CD14-positive monocyte (primary cell): ENCODE measurements around the gene CNPY1. TPM values are rescaled to one million over a fixed set of nuclear protein-coding genes. Genes with fewer than 3 reads are reported as not detected.

Experiments
- DNase-seq, 3 donors: peaks; one replicate each; pipeline ENCODE4 v3.0.0-alpha.2; 2011 to 2022
- H2AFZ ChIP-seq: 2 replicates; pipeline ENCODE4 v1.6.0; 2012; ENCODE audit warnings: mild to moderate bottlenecking, low read depth, low read length, inconsistent platforms; ENCODE audit not compliant: insufficient read depth, poor library complexity, severe bottlenecking
- H3K27ac ChIP-seq, 2 donors: 1 replicate in 1 of 2; 2 replicates in 1 of 2; pipeline ENCODE4 v1.5.1; 2012 to 2013; ENCODE audit warnings: low read length in 2 of 2, control low read depth in 1 of 2, inconsistent platforms in 1 of 2, low read depth in 1 of 2, mild to moderate bottlenecking in 1 of 2
- H3K27me3 ChIP-seq, 2 donors: one replicate each; pipeline versions ENCODE4 v1.6.0 to v1.6.1; 2011 to 2013; ENCODE audit warnings: low read length in 2 of 2; ENCODE audit not compliant: control insufficient read depth in 2 of 2, insufficient read depth in 2 of 2
- H3K36me3 ChIP-seq, 2 donors: replicated peaks in 1 of 2; 1 replicate in 1 of 2; 2 replicates in 1 of 2; pipeline versions ENCODE4 v1.5.1 to v1.6.1; 2012 to 2013; ENCODE audit warnings: low read length in 2 of 2, control low read depth in 1 of 2, inconsistent platforms in 1 of 2, mild to moderate bottlenecking in 1 of 2; ENCODE audit not compliant: insufficient read depth in 2 of 2, control insufficient read depth in 1 of 2
- H3K4me1 ChIP-seq, 2 donors: 1 replicate in 1 of 2; 2 replicates in 1 of 2; pipeline versions ENCODE4 v1.5.1 to v1.6.1; 2012 to 2013; ENCODE audit warnings: low read length in 2 of 2, control low read depth in 1 of 2, inconsistent platforms in 1 of 2, mild to moderate bottlenecking in 1 of 2, moderate library complexity in 1 of 2; ENCODE audit not compliant: insufficient read depth in 2 of 2, control insufficient read depth in 1 of 2
- H3K4me2 ChIP-seq: replicated peaks from 2 replicates; pipeline ENCODE3; 2012; ENCODE audit warnings: low read length, moderate library complexity, mild to moderate bottlenecking; ENCODE audit not compliant: poor library complexity, severe bottlenecking; ENCODE audit errors: extremely low read depth
- H3K4me3 ChIP-seq, 3 experiments: fragments of 200-600 bp in 1 of 3; sonication (generic) in 1 of 3; replicated peaks in 1 of 3; 1 replicate in 2 of 3; 2 replicates in 1 of 3; pipeline ENCODE4 v1.5.1; 2011 to 2013; ENCODE audit warnings: low read length in 3 of 3, mild to moderate bottlenecking in 3 of 3, control low read depth in 2 of 3, low read depth in 2 of 3, inconsistent platforms in 1 of 3, moderate library complexity in 1 of 3
- H3K79me2 ChIP-seq: 2 replicates; pipeline ENCODE4 v1.6.0; 2012; ENCODE audit warnings: mild to moderate bottlenecking, control low read depth, inconsistent platforms, low read length, moderate library complexity; ENCODE audit not compliant: insufficient read depth
- H3K9ac ChIP-seq: 2 replicates; pipeline ENCODE4 v1.6.0; 2017; ENCODE audit warnings: low read length, mild to moderate bottlenecking; ENCODE audit not compliant: insufficient read depth, poor library complexity, severe bottlenecking
- H3K9me3 ChIP-seq, 2 donors: replicated peaks in 1 of 2; 1 replicate in 1 of 2; 2 replicates in 1 of 2; pipeline versions ENCODE4 v1.5.1 to v1.6.1; 2012 to 2013; ENCODE audit warnings: low read length in 2 of 2, control low read depth in 1 of 2; ENCODE audit not compliant: control insufficient read depth in 1 of 2, insufficient read depth in 1 of 2
- H4K20me1 ChIP-seq: 2 replicates; pipeline ENCODE4 v1.6.0; 2012; ENCODE audit warnings: mild to moderate bottlenecking, low read length, control low read depth, moderate library complexity; ENCODE audit not compliant: insufficient read depth
- H3K27ac Mint-ChIP-seq, 7 donors: one replicate each; pipeline ENCODE4 v1.8.0; 2020; ENCODE audit warnings: mild to moderate bottlenecking in 7 of 7, mixed read lengths in 7 of 7, moderate library complexity in 6 of 7, inconsistent platforms in 2 of 7
- H3K27me3 Mint-ChIP-seq, 3 donors: one replicate each; pipeline ENCODE4 v1.8.0; 2021 to 2022; ENCODE audit warnings: low read depth in 3 of 3, mild to moderate bottlenecking in 3 of 3, mixed read lengths in 3 of 3, moderate library complexity in 3 of 3, inconsistent platforms in 1 of 3
- H3K36me3 Mint-ChIP-seq, 2 donors: one replicate each; pipeline ENCODE4 v1.8.0; 2020; ENCODE audit warnings: mixed read lengths in 2 of 2, inconsistent platforms in 1 of 2, mild to moderate bottlenecking in 1 of 2
- H3K4me1 Mint-ChIP-seq: one replicate; pipeline ENCODE4 v1.8.0; 2020; ENCODE audit warnings: mild to moderate bottlenecking, mixed read lengths
- H3K4me3 Mint-ChIP-seq, 2 donors: one replicate each; pipeline ENCODE4 v1.8.0; 2020; ENCODE audit warnings: mild to moderate bottlenecking in 2 of 2, mixed read lengths in 2 of 2, moderate library complexity in 1 of 2
- H3K9me3 Mint-ChIP-seq, 7 donors: one replicate each; pipeline ENCODE4 v1.8.0; 2020 to 2022; ENCODE audit warnings: mixed read lengths in 7 of 7, mild to moderate bottlenecking in 6 of 7, moderate library complexity in 6 of 7, inconsistent platforms in 2 of 7
- CTCF ChIP-seq: fragments of 200-600 bp; IDR thresholded peaks from one replicate; pipeline ENCODE4 v1.8.0; 2022; ENCODE audit warnings: antibody characterized with exemption, mild to moderate bottlenecking
- WGBS: methylation state at CpG from one replicate; pipeline ENCODE4 v1.1.5; 2013; ENCODE audit warnings: missing lambda C conversion rate; ENCODE audit not compliant: insufficient coverage; 5-methylcytosine and 5-hydroxymethylcytosine counted together
- intact Hi-C, 2 donors: fragments of 100-400 bp; cut with micrococcal nuclease; formaldehyde crosslinking; loops; one replicate each; pipeline versions ENCODE4 v1.15.0 to v1.15.1; 2023
- polyA plus RNA-seq, 3 donors: library from polyadenylated mRNA; depleted of rRNA in 1 of 3; unstranded in 2 of 3; stranded (reverse) in 1 of 3; fragments of 300-500 nt in 2 of 3; fragments of >200 nt in 1 of 3; fragmentation: Illumina TruSeq in 2 of 3; gene quantifications; 1 replicate in 2 of 3; 2 replicates in 1 of 3; pipeline ENCODE4 v1.2.3, GENCODE V29; 2012 to 2021

CNPY1 gene
- polyA plus RNA-seq, 3 donors, result not detected

- Mint-ChIP-seq H3K27ac (no peak overlapping the region), H3K27me3 (peaks cover 10 to 37% (median 13%) of the 10 kb centered on the region in 3 donors), H3K4me1 (no peaks in the 10 kb centered on the region), H3K36me3 (no peaks in the 10 kb centered on the region), H3K4me3 (no peak overlapping the region), H3K9me3 (no peaks in the 10 kb centered on the region)
- 79% methylated on average over 6 of the region's 9 CpGs for WGBS
- H3K36me3 ChIP-seq, result no peaks in the 10 kb centered on the region
- TF ChIP-seq CTCF, result no peak
- no peaks in the 10 kb centered on the region for H3K4me1 ChIP-seq
- H2AFZ ChIP-seq, result no peak overlapping the region
- no peak overlapping the region for H3K9ac ChIP-seq
- intact Hi-C loops, result no loop called here
- DNase-seq, result no peak
- H3K4me3 ChIP-seq, result no peak overlapping the region
- no peaks in the 10 kb centered on the region for H3K79me2 ChIP-seq
- peaks cover 0 to 9% of the 10 kb centered on the region in 2 donors for H3K27me3 ChIP-seq
- H3K4me2 ChIP-seq, result no peak overlapping the region
- no peaks in the 10 kb centered on the region for H3K9me3 ChIP-seq
- no peaks in the 10 kb centered on the region for H4K20me1 ChIP-seq
- no peak overlapping the region for H3K27ac ChIP-seq
Observed at GRCh38 chr7:155545348-155545747, 1.0 kb downstream of the CNPY1 start.

GRCh38 chr7:155544485-155544884, 1.9 kb downstream of the CNPY1 start:
- no peak overlapping the region for H3K27ac Mint-ChIP-seq
- Histone ChIP-seq H3K27me3 (peaks cover 2 to 11% of the 10 kb centered on the region in 2 donors), H2AFZ (no peak overlapping the region), H3K9me3 (no peaks in the 10 kb centered on the region), H3K4me3 (no peak overlapping the region), H3K36me3 (no peaks in the 10 kb centered on the region), H3K4me1 (no peaks in the 10 kb centered on the region), H3K79me2 (no peaks in the 10 kb centered on the region), H3K9ac (no peak overlapping the region), H3K27ac (no peak overlapping the region), H3K4me2 (no peak overlapping the region), H4K20me1 (no peaks in the 10 kb centered on the region)
- no peak for DNase-seq
- H3K4me3 Mint-ChIP-seq, result no peak overlapping the region
- no peaks in the 10 kb centered on the region for H3K36me3 Mint-ChIP-seq
- intact Hi-C loops, result no loop called here
- no peaks in the 10 kb centered on the region for H3K4me1 Mint-ChIP-seq
- no peak for TF ChIP-seq CTCF
- WGBS, result 94% methylated on average over 5 of the region's 7 CpGs
- peaks cover 10 to 44% (median 19%) of the 10 kb centered on the region in 3 donors for H3K27me3 Mint-ChIP-seq
- H3K9me3 Mint-ChIP-seq, result no peaks in the 10 kb centered on the region
